ENCODE measurements around the gene EIF4G3.

GRCh38 chr1:20992322-20993056 is 184.2 kb downstream of the EIF4G3 start:
- no peak for TF ChIP-seq POLR2AphosphoS5 (IDR thresholded peaks at IDR 0.05; ENCODE audit: low read depth, low read length)
- TF ChIP-seq POLR2A (IDR thresholded peaks at IDR 0.05; ENCODE audit: low read depth, low read length): no peak
